Fibroblast of pulmonary artery (primary cell): ENCODE measurements around the gene CUX1.

Experiments
- DNase-seq: peaks from one replicate; pipeline ENCODE4 v3.0.0-alpha.2; 2010; ENCODE audit warnings: low read depth
- H3K4me3 ChIP-seq: replicated peaks from 2 replicates; pipeline ENCODE4 v1.5.1; 2011; ENCODE audit warnings: low read depth, mild to moderate bottlenecking, control low read depth, low read length, moderate library complexity
- CTCF ChIP-seq: IDR thresholded peaks from 2 replicates; pipeline ENCODE4 v1.5.1; 2011; ENCODE audit warnings: mild to moderate bottlenecking, control low read depth, low read length, inconsistent platforms; ENCODE audit errors: missing control alignments

Gene CUX1

GRCh38 chr7:101950450-101951119, 133.2 kb downstream of the CUX1 start:
- peak; percentile 48 for TF ChIP-seq CTCF
- peak; percentile 90 for DNase-seq
- no peak overlapping the region for H3K4me3 ChIP-seq

- no peak for DNase-seq
- no peak for TF ChIP-seq CTCF
- no peak overlapping the region for H3K4me3 ChIP-seq
These were observed 134.3 kb downstream of the CUX1 start for GRCh38 chr7:101951757-101952156.

- DNase-seq = peak; percentile 85
- peak overlapping the region; percentile 30 for H3K4me3 ChIP-seq
- TF ChIP-seq CTCF = no peak
These were observed 135.2 kb downstream of the CUX1 start for GRCh38 chr7:101952355-101953247.

GRCh38 chr7:101953248-101953819, 135.9 kb downstream of the CUX1 start:
- TF ChIP-seq CTCF = no peak
- H3K4me3 ChIP-seq = peak overlapping the region; percentile 30
- DNase-seq = peak; percentile 97

GRCh38 chr7:101954499-101954898, 137.1 kb downstream of the CUX1 start:
- no peak for TF ChIP-seq CTCF
- no peak overlapping the region for H3K4me3 ChIP-seq
- no peak for DNase-seq

- TF ChIP-seq CTCF = no peak
- no peak for DNase-seq
- H3K4me3 ChIP-seq = no peak overlapping the region
These were observed 138.7 kb downstream of the CUX1 start for GRCh38 chr7:101956130-101956529.
